SK-N-SH (cell line): ENCODE data around the gene ZDHHC5. TPM values are rescaled to one million over a fixed set of nuclear protein-coding genes. Genes with fewer than 3 reads are reported as not detected.
A peak's percentile ranks its signal among the peaks of the same experiment; 100 is the strongest.
"Not testable (repeated sequence)": the region's sequence is repeated elsewhere in the genome, so short reads cannot be mapped to it uniquely, and the experiment has no call there.

Experiments used
- CTCF ChIA-PET: fragments of 300-600, 350-600 bp; formaldehyde crosslinking; extraction: SDS; loops from one replicate; lab custom pipeline; 2021; lab: Yijun Ruan, JAX
- POLR2A ChIA-PET: fragments of 350-600 bp; sonication (Branson Sonifier 250); formaldehyde crosslinking; extraction: SDS; loops from one replicate; lab custom pipeline; 2020; ENCODE audit warnings: antibody characterized with exemption, inconsistent platforms; lab: Yijun Ruan, JAX
- DNase-seq: peaks from one replicate; pipeline ENCODE4 v3.0.0; 2012
- H2AFZ ChIP-seq: fragments of 200-600 bp; sonication (generic); 2 replicates; pipeline ENCODE4 v1.8.1; 2016; ENCODE audit warnings: antibody characterized with exemption, mild to moderate bottlenecking, low read depth
- H3F3A ChIP-seq: fragments of 200-600 bp; sonication (generic); replicated peaks from 2 replicates; pipeline ENCODE3; 2016; ENCODE audit warnings: antibody characterized with exemption, mild to moderate bottlenecking; ENCODE audit not compliant: insufficient read depth
- H3K27ac ChIP-seq, 2 experiments: fragments of 200-500 bp in 1 of 2; fragments of 200-600 bp in 1 of 2; sonication (Bioruptor generic) in 1 of 2; sonication (generic), shearing (Covaris generic) in 1 of 2; 2 replicates each; pipeline versions ENCODE4 v1.5.1 to v1.6.1; 2014 to 2016; ENCODE audit warnings: low read depth in 2 of 2, inconsistent platforms in 1 of 2, low read length in 1 of 2, mild to moderate bottlenecking in 1 of 2, mixed read lengths in 1 of 2
- H3K27me3 ChIP-seq: fragments of 200-600 bp; sonication (generic), shearing (Covaris generic); 2 replicates; pipeline ENCODE4 v1.6.1; 2016; ENCODE audit warnings: mixed run types; ENCODE audit not compliant: insufficient read depth
- H3K36me3 ChIP-seq, 2 experiments: fragments of 200-500 bp in 1 of 2; fragments of 200-600 bp in 1 of 2; sonication (Bioruptor generic) in 1 of 2; sonication (generic) in 1 of 2; replicated peaks in 1 of 2; 2 replicates each; pipeline versions ENCODE3 to v1.5.1; 2014 to 2016; ENCODE audit warnings: low read length in 1 of 2, mild to moderate bottlenecking in 1 of 2; ENCODE audit not compliant: insufficient read depth in 2 of 2, control insufficient read depth in 1 of 2
- H3K4me1 ChIP-seq, 2 experiments: fragments of 200-500 bp in 1 of 2; fragments of 200-600 bp in 1 of 2; sonication (Bioruptor generic) in 1 of 2; sonication (generic), shearing (Covaris generic) in 1 of 2; 2 replicates each; pipeline versions ENCODE4 v1.5.1 to v1.6.1; 2014 to 2016; ENCODE audit warnings: low read depth in 1 of 2, low read length in 1 of 2, mixed run types in 1 of 2; ENCODE audit not compliant: insufficient read depth in 2 of 2, control insufficient read depth in 1 of 2
- H3K4me2 ChIP-seq: fragments of 200-600 bp; sonication (generic), shearing (Covaris generic); 2 replicates; pipeline ENCODE4 v1.6.1; 2017; ENCODE audit warnings: mixed run types
- H3K4me3 ChIP-seq, 2 experiments: fragments of 200-500 bp in 1 of 2; fragments of 200-600 bp in 1 of 2; sonication (Bioruptor generic) in 1 of 2; sonication (generic), shearing (Covaris generic) in 1 of 2; 2 replicates each; pipeline versions ENCODE4 v1.5.1 to v1.8.1; 2014 to 2016; ENCODE audit warnings: low read depth in 2 of 2, inconsistent platforms in 1 of 2, low read length in 1 of 2, mild to moderate bottlenecking in 1 of 2, mixed read lengths in 1 of 2, moderate library complexity in 1 of 2
- H3K79me2 ChIP-seq: fragments of 200-600 bp; sonication (generic); 2 replicates; pipeline ENCODE4 v1.8.1; 2017; ENCODE audit warnings: mild to moderate bottlenecking; ENCODE audit not compliant: insufficient read depth
- H3K9ac ChIP-seq: fragments of 200-600 bp; sonication (generic); 2 replicates; pipeline ENCODE4 v1.6.1; 2017; ENCODE audit warnings: mixed run types
- H3K9me2 ChIP-seq: fragments of 200-600 bp; sonication (generic); 2 replicates; pipeline ENCODE4 v1.6.1; 2017; ENCODE audit warnings: mixed run types
- H3K9me3 ChIP-seq: fragments of 200-600 bp; sonication (generic); 2 replicates; pipeline ENCODE4 v1.6.1; 2017; ENCODE audit warnings: mixed run types, mild to moderate bottlenecking, moderate library complexity
- H4K20me1 ChIP-seq: fragments of 200-600 bp; sonication (generic); 2 replicates; pipeline ENCODE4 v1.6.1; 2017; ENCODE audit warnings: mild to moderate bottlenecking, mixed run types; ENCODE audit not compliant: insufficient read depth
- CHD2 ChIP-seq: fragments of 150-350 bp; IDR thresholded peaks from 2 replicates; pipeline ENCODE4 v1.6.1; 2018; ENCODE audit warnings: low read length; ENCODE audit not compliant: partially characterized antibody
- FOSL2 ChIP-seq: IDR thresholded peaks from 2 replicates; pipeline ENCODE4 v1.4.0; 2012; ENCODE audit warnings: low read depth, mild to moderate bottlenecking, moderate library complexity, borderline replicate concordance
- GABPA ChIP-seq: IDR thresholded peaks from 2 replicates; pipeline ENCODE4 v1.4.0; 2012; ENCODE audit warnings: low read depth, mild to moderate bottlenecking
- JUND ChIP-seq: IDR thresholded peaks from 2 replicates; pipeline ENCODE4 v1.4.0; 2012
- MAX ChIP-seq: IDR thresholded peaks from 2 replicates; pipeline ENCODE4 v1.4.0; 2012; ENCODE audit warnings: low read depth
- MEF2A ChIP-seq: IDR thresholded peaks from 2 replicates; pipeline ENCODE4 v1.4.0; 2012; ENCODE audit warnings: low read depth, borderline replicate concordance
- MXI1 ChIP-seq: IDR thresholded peaks from 2 replicates; pipeline ENCODE4 v1.6.1; 2012; ENCODE audit warnings: mild to moderate bottlenecking, low read depth, low read length, improper control_type of control experiment
- NFIC ChIP-seq: IDR thresholded peaks from 2 replicates; pipeline ENCODE4 v1.4.0; 2012; ENCODE audit warnings: borderline replicate concordance
- NRF1 ChIP-seq: IDR thresholded peaks from 2 replicates; pipeline ENCODE4 v1.6.1; 2012; ENCODE audit warnings: low read depth, mild to moderate bottlenecking, low read length
- RAD21 ChIP-seq: IDR thresholded peaks from 2 replicates; pipeline ENCODE4 v1.6.1; 2012; ENCODE audit warnings: mild to moderate bottlenecking, low read length
- RCOR1 ChIP-seq: fragments of 150-350 bp; IDR thresholded peaks from 2 replicates; pipeline ENCODE4 v1.6.1; 2017; ENCODE audit warnings: antibody characterized with exemption, low read length
- RFX5 ChIP-seq: IDR thresholded peaks from 2 replicates; pipeline ENCODE4 v1.6.1; 2012; ENCODE audit warnings: mild to moderate bottlenecking, improper control_type of control experiment, low read length
- SIN3A ChIP-seq: IDR thresholded peaks from 2 replicates; pipeline ENCODE4 v1.6.1; 2012; ENCODE audit warnings: low read depth, mild to moderate bottlenecking, low read length, moderate library complexity, borderline replicate concordance
- SMC3 ChIP-seq: IDR thresholded peaks from 2 replicates; pipeline ENCODE4 v1.6.1; 2012; ENCODE audit warnings: low read depth, low read length, improper control_type of control experiment
- TCF12 ChIP-seq: IDR thresholded peaks from 2 replicates; pipeline ENCODE4 v1.4.0; 2012
- TEAD4 ChIP-seq: IDR thresholded peaks from 2 replicates; pipeline ENCODE4 v1.4.0; 2012; ENCODE audit warnings: mild to moderate bottlenecking, borderline replicate concordance; ENCODE audit not compliant: insufficient read depth
- USF2 ChIP-seq: fragments of 150-350 bp; IDR thresholded peaks from 2 replicates; pipeline ENCODE4 v1.6.1; 2017; ENCODE audit warnings: antibody characterized with exemption, low read length, low read depth, borderline replicate concordance
- ZBTB33 ChIP-seq: IDR thresholded peaks from 2 replicates; pipeline ENCODE4 v1.4.0; 2012; ENCODE audit warnings: low read depth, borderline replicate concordance
- WGBS: methylation state at CpG from one replicate; pipeline ENCODE4 v1.1.6; 2017; ENCODE audit warnings: low lambda C conversion rate; 5-methylcytosine and 5-hydroxymethylcytosine counted together
- polyA plus RNA-seq, 3 experiments: library from polyadenylated mRNA; depleted of rRNA; stranded (reverse); fragments of >200 nt; gene quantifications; 2 replicates each; pipeline ENCODE4 v1.2.3, GENCODE V29; 2012

Gene ZDHHC5
- polyA plus RNA-seq, 1 of the 3 experiments (the other 2 are of a cell fraction): 46.6 TPM

- no peak for TF ChIP-seq SMC3
- no peak for TF ChIP-seq TCF12
- TF ChIP-seq FOSL2: no peak
- no peak for TF ChIP-seq ZBTB33
- no peak for TF ChIP-seq USF2
- no peak for TF ChIP-seq NFIC
- TF ChIP-seq RFX5: no peak
- no peak for TF ChIP-seq TEAD4
- no peak for TF ChIP-seq JUND
- no peak for TF ChIP-seq CHD2
- TF ChIP-seq MEF2A: no peak
- no peak for TF ChIP-seq GABPA
- no peak for TF ChIP-seq RAD21
- TF ChIP-seq SIN3A: no peak
- no peak for TF ChIP-seq MAX
- no peak for TF ChIP-seq NRF1
- TF ChIP-seq MXI1: no peak
- TF ChIP-seq RCOR1: no peak
- ChIA-PET CTCF (interaction anchor here (1.0 to 2.0 kb wide), 3 partner anchors 23 to 146 kb away, joined by 3 to 6 read pairs (median 5); partner anchors contain the start of gene UBE2L6), POLR2A (no interaction called here)
Measured at GRCh38 chr11:57713835-57714234, 45.9 kb downstream of the ZDHHC5 start.

DNA sequence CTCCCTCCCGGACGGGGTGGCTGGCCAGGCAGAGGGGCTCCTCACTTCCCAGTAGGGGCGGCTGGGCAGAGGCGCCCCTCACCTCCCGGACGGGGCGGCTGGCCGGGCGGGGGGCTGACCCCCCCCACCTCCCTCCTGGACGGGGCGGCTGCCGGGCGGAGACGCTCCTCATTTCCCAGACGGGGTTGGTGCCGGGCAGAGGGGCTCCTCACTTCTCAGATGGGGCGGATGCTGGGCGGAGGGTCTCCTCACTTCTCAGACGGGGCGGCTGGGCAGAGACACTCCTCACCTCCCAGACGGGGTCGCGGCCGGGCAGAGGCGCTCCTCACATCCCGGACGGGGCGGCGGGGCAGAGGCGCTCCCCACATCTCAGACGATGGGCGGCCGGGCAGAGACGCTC, 48.8 kb downstream of the ZDHHC5 start:
- H3F3A ChIP-seq, H3K9me2 ChIP-seq, H3K9me3 ChIP-seq, H3K4me3 ChIP-seq, H3K9ac ChIP-seq, DNase-seq, H3K27me3 ChIP-seq, CTCF ChIA-PET, H3K4me2 ChIP-seq, H4K20me1 ChIP-seq, H3K27ac ChIP-seq, H2AFZ ChIP-seq, POLR2A ChIA-PET, H3K4me1 ChIP-seq: not testable (repeated sequence)
- peaks cover 0 to 14% of the 10 kb centered on the region in 2 experiments for H3K36me3 ChIP-seq
- H3K79me2 ChIP-seq: peaks cover 82% of the 10 kb centered on the region
- WGBS: no CpG with 5 or more reads among the region's 34 CpGs

More at GRCh38 chr11:57713835-57714234, 45.9 kb downstream of the ZDHHC5 start:
- Histone ChIP-seq H3K36me3 (peaks cover 0 to 7% of the 10 kb centered on the region in 2 experiments), H4K20me1 (no peaks in the 10 kb centered on the region), H3K79me2 (peaks cover 82% of the 10 kb centered on the region), H3K4me1 (peaks cover 14 to 20% of the 10 kb centered on the region in 2 experiments; a peak in 3 of 4 replicates), H3K9me3 (no peaks in the 10 kb centered on the region), H3K27ac (no peak overlapping the region), H3F3A (no peaks in the 10 kb centered on the region), H3K9me2 (no peaks in the 10 kb centered on the region), H2AFZ (no peak overlapping the region), H3K9ac (peak overlapping the region; percentile 89; the same call in 1 of the 2 replicates), H3K4me3 (peak overlapping the region; percentile 94 to 98), H3K27me3 (no peaks in the 10 kb centered on the region), H3K4me2 (peak overlapping the region; percentile 84)
- DNase-seq: no peak
- WGBS: 90% methylated on average over 2 of the region's 2 CpGs
